ENCODE measurements around the gene PSTPIP2.

GRCh38 chr18:46099463-46099862 lies 27.4 kb upstream of the PSTPIP2 start:
- TF ChIP-seq CTCF (IDR thresholded peaks at IDR 0.05; ENCODE audit: insufficient read depth, low read depth, low read length) (no peak), EZH2 (IDR thresholded peaks at IDR 0.05; ENCODE audit: insufficient read depth, low read length) (no peak)

Data from astrocyte (in vitro differentiated cells and primary cell).